Fibroblast of skin of back (primary cell): ENCODE results near the gene OMP.
"Not testable (repeated sequence)": the region's sequence is repeated elsewhere in the genome, so short reads cannot be mapped to it uniquely, and the experiment has no call there.

Experiments used
- DNase-seq: peaks from one replicate; pipeline ENCODE4 v3.0.0-alpha.2; 2013

The OMP gene

DNA sequence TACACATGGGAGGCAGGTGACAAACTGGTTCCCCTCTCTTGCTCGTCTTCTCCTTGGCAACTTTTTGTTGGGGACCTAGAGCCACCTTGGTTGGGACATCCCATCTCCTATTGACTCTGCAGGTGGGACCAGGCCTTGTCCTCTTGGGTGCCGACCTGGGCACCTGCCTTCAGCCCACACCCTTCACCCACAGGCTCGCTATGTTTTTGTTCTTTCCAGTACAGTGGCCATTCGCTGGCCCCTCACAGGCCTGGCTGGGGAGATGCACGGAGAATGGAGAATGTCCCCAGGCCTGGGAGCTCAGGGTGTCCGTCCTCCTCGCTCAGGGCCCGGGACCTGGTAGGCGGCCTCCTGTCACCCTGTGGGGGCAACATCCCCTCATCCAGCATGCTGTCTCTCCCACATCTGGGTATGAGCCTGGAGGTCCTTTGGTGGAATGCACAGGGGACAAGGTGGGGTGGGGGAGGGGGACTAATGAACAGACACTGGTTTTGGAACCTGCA lies 14.9 kb upstream of the OMP start:
- DNase-seq, result no peak

- no peak for DNase-seq
Measured at GRCh38 chr11:77088236-77089003, 14.2 kb upstream of the OMP start.

- DNase-seq, result no peak
Measured at GRCh38 chr11:77089004-77089545, 13.6 kb upstream of the OMP start.

- no peak for DNase-seq
Measured at GRCh38 chr11:77090046-77090372, 12.6 kb upstream of the OMP start.

GRCh38 chr11:77090373-77091111 lies 12.1 kb upstream of the OMP start:
- no peak for DNase-seq

GRCh38 chr11:77091146-77091940 lies 11.3 kb upstream of the OMP start:
- DNase-seq, result peak; percentile 58

DNA sequence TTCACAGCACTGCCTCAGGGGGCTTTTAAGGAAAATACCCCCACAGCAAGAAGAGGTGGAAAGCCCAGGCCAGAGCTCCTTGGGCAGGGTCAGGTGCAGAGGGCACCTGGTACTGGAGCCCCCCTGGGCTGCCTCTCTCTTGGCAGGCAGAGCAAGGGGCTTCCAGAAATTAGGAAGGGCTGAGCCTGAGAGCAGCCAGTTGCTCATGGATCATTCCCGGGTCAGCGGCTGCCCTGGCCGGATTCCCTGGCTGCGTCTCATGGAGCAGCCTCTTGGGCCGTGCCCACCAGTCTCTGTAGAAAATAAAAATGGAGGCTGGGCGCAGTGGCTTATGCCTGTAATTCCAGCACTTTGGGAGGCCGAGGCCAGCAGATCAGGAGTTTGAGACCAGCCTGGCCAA lies 10.3 kb upstream of the OMP start:
- DNase-seq, result no peak

GRCh38 chr11:77093056-77093891 lies 9.4 kb upstream of the OMP start:
- DNase-seq, result no peak

DNA sequence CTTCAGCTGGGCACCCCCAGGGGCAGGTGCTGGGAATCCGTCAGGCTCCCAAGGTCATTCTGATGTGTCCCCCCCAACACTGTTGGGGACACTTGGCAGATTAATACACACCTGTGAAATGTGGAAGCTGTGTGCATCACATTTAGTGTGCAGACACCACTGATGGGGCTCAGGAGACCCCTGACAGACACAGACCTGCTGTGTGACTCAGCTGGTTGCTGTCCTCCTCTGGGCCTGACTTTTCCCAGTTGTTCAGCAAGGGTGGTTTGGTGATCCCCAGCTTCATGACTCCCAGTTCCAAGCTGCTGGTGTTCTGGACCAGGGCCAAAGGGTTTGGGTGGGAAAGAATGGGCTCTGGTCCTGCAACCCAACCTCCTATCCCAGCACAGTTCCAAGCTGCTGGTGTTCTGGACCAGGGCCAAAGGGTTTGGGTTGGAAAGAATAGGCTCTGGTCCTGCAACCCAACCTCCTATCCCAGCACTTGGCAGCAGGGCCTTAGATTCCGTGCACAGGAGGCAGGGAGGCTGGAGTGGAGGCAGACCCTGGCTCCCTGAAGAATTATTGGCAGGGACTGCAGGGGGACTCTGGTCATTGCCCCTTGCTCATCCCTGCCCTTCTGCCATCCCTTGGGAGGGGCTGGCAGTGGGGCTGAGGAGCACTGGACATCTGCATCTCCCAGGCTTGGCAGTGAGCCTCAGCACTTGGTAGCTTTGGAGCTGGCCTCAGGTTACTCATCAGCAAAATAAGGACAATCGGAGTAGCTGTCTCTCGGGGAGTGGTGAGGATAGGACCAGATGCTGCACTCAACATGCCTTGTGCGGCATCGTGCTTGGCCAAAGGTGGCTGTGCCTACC lies 8.4 kb upstream of the OMP start:
- no peak for DNase-seq

DNA sequence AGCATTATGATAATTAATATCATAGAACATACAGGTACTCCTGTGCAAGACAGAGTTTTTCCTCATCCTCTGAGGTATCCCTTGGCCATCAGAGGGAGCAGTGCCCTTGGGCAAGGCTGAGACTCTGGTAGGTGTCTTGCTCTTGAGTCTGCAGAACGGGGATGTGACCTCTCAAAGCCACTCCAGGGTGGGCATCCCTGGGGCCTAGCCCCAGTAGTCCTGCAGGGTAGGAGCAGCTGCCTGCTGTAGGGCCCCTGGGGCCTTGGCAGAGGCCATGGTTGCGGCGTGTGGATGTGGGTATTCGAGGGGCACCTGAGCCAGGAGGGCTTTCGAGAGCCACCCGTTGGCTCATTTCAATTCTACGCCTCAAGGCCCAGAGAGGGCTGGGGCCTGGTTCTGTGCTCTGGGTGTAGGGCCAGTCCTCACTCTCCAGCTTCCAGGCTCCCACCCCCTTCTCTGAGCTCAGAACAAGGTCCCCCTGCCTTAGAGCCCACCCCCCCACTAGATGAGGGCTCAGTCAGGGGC lies 7.7 kb upstream of the OMP start:
- DNase-seq, result no peak

DNA sequence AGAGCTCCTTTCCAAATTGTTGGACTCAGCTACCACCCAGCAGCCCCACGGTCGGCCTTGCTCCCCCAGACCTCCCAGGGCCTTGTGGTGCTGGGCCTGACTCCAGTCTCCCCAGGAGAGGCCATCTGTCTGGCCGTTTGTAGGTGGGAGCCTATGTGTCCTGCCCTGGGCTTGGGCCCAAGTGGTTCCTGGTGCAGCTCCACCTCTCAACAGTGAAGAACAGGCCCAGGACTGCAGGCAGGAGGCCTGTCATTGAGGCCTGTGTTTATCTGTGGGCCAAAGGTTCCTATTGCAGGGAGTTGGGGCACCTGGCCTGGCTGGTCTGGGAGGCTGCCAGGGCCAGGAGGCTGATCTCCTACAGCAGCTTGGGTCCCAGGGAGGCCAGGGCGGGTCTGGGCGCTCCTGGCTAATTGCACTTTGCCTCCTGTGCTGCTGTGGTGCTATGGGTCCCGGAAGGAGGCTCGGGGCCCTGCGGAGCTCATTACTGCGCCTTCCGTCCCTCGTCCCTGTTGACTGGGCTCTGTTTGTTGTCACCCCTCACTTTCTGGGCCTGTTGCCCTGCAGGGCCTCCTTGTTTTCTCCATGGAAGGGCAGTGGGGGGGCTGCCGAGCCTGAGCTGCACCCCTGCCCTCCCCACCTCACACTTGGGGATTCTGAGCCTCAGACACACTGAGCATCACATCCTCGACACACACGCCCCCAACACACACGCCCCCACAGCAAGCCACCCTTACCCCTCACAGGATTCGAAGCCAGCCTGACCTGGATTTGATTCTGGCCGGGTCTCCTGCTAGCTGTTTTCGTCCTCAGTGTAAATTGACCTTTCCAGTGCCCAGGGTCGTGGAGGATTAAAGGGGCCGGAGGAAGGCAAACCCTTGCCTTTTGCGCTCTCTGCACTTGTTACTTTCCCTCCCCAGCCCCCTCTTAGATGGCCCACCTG lies 6.8 kb upstream of the OMP start:
- DNase-seq, result no peak

GRCh38 chr11:77096591-77097019 lies 6.0 kb upstream of the OMP start:
- DNase-seq, result no peak

DNA sequence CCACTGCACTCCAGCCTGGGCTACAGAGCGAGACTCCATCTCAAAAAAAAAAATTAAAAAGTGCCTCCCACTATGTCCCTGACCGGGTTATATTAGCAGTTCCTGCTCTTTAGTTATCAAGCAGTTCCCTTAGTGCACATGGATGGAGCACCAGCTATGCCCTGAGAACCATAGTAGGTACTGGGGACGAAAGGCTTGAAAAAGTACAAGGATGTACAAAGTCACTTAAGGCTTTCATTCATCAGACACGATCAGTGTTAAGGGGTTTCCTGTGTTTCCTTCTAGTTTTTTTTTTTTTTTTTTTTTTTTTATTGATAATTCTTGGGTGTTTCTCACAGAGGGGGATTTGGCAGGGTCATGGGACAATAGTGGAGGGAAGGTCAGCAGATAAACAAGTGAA lies 5.5 kb upstream of the OMP start:
- not testable (repeated sequence) for DNase-seq

DNA sequence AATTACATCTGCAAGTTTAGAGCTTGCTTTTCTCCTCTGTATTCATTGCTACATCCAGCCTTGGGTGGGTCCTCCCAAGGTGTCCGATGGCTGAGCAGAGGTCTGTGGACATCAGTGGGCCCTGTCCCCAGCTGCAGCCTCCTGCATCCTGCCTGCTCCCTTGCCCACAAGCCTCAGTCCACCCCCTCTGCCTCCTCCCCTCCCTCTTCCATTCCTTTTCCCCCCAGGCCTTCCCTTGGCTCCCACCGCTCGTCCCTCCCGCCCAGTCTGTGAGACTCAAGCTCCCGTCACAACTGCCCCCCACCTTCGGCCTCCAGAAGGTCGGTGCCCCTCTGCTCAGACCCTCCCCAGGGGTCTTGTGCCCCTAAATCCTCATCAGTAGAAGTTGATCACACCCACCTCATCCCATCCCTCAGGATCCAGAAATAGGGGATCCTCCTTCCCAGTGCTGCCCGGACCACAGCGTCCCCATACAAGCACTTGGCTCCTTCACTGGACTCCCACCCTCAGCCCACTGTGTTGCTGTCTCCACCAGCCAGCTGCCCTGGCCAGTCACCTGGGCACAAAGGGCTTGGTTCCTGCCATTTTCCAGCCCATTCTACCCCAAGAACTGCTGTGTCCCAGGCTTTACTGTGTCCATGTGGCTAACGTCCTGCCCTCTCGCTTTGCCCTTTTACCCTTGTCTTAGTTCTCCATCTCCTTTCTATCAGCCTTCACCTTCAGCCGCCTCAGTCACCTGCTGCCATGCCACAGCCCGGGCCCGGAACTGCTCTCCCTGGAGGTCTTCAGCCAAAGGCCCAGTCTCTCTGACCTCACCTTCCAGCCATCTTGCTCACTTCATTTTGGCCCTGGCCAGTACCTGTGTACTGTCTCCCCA lies 2.2 kb upstream of the OMP start:
- no peak for DNase-seq

DNA sequence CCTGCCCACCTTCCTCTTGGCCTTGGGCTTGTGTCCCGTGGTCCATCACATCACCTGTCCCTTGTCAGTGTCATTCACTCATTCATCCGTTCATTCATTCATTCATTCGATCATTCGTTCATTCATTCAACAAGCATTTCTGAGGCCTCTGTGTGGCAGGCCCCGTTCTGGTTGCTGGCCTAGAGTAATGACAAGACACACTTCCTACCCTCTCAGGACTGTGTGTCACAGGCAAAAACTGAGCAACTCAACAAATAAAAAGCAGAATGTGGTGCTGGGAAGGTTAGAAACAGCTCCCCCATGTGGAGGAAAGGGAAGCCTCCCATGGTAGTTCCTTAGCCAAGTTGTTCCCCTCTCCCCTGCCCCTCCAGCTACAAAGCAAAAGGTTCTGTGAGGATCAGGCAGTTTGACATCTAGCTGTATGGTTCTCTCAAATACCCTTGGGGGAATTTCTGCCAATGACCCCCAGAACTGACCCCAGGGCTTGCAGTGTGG lies 1.6 kb upstream of the OMP start:
- DNase-seq, result peak; percentile 34

GRCh38 chr11:77103319-77103718 lies 679 bp downstream of the OMP start:
- DNase-seq, result no peak

DNA sequence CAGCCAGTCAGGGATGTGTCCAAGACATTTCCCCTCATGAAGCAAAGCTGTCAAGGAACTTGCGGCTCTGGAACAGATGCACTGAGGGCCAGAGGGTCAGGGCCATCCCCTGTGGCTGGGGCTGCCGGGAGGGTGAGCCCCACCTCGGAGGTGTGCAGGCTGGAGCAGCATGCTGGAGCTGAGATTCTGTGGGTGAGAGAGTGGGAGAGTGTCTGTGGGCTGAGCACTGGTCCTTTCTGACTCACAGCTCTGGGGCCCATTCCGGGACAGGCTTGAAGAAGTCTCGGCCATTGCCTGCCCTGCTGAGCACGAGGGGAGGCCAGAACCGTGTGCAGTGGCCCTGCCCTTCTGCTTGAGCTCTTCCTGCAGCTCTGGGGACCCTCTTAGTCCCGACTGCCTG lies 2.1 kb downstream of the OMP start:
- DNase-seq, result no peak

DNA sequence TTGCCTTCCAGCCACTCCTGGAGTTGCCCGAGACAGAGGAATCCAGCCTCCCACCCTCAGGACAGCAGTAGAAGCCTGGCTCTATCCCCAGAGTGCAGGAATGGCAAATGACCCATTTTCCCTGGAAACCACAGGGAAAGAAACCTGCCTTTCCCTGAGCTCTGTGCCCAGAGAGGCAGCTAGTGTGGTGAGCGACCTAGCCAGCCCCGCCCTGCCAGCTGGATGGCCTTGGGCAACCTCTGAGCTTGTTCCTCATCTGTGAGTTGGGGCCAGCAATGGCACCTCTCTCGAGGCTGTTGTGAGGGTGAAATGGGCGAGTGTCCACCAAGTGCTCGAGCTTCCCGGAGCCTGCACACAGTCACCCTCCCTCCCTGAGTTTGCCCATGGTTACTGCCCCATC lies 3.7 kb downstream of the OMP start:
- DNase-seq, result no peak
